ENCODE measurements around the gene RPL13. TPM values are rescaled to one million over a fixed set of nuclear protein-coding genes. Genes with fewer than 3 reads are reported as not detected.

The RPL13 gene
- total and polyA plus RNA-seq, 9 of the 15 experiments (the other 6 are each of a cell fraction or from before 2014, with no cell fraction given), result 227 to 6,042 (median 1,633) TPM

GRCh38 chr16:89575247-89576152, 15.0 kb downstream of the RPL13 start, which contains the start of gene CPNE7 (continued):
- TF ChIP-seq, protein P1, sequence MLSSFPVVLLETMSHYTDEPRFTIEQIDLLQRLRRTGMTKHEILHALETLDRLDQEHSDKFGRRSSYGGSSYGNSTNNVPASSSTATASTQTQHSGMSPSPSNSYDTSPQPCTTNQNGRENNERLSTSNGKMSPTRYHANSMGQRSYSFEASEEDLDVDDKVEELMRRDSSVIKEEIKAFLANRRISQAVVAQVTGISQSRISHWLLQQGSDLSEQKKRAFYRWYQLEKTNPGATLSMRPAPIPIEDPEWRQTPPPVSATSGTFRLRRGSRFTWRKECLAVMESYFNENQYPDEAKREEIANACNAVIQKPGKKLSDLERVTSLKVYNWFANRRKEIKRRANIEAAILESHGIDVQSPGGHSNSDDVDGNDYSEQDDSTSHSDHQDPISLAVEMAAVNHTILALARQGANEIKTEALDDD (IDR thresholded peaks at IDR 0.05), result no peak
- no peak for TF ChIP-seq MYNN (IDR thresholded peaks at IDR 0.05)
- no peak for TF ChIP-seq MYNN (CRISPR knock-in tag; IDR thresholded peaks at IDR 0.05)
- peak; percentile 71 for TF ChIP-seq RB1 (IDR thresholded peaks at IDR 0.05; ENCODE audit: low read depth)
- peak; percentile 22; the same call in 1 of the 2 replicates for TF ChIP-seq GABPB1 (CRISPR knock-in tag; IDR thresholded peaks at IDR 0.05)
- TF ChIP-seq MYC (IDR thresholded peaks at IDR 0.05; ENCODE audit: low read depth, low read length), result peak; percentile 78
- TF ChIP-seq MYC (CRISPR knock-in tag; IDR thresholded peaks at IDR 0.05; ENCODE audit: borderline replicate concordance, low read depth), result no peak
- no peak for TF ChIP-seq ZNF764 (CRISPR knock-in tag; IDR thresholded peaks at IDR 0.05; ENCODE audit: low read depth)
- TF ChIP-seq, protein P2, sequence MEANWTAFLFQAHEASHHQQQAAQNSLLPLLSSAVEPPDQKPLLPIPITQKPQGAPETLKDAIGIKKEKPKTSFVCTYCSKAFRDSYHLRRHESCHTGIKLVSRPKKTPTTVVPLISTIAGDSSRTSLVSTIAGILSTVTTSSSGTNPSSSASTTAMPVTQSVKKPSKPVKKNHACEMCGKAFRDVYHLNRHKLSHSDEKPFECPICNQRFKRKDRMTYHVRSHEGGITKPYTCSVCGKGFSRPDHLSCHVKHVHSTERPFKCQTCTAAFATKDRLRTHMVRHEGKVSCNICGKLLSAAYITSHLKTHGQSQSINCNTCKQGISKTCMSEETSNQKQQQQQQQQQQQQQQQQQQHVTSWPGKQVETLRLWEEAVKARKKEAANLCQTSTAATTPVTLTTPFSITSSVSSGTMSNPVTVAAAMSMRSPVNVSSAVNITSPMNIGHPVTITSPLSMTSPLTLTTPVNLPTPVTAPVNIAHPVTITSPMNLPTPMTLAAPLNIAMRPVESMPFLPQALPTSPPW (CRISPR knock-in tag; IDR thresholded peaks at IDR 0.05), result peak; percentile 7; the same call in 1 of the 2 replicates
- TF ChIP-seq ZNF445 (CRISPR knock-in tag; IDR thresholded peaks at IDR 0.05; ENCODE audit: low read depth), result no peak
- no peak for TF ChIP-seq ZNF133 (CRISPR knock-in tag; IDR thresholded peaks at IDR 0.05)
- peak; percentile 61; the same call in 1 of the 2 replicates for TF ChIP-seq PHF8 (IDR thresholded peaks at IDR 0.05; ENCODE audit: borderline replicate concordance, low read length)
- TF ChIP-seq, protein P3, sequence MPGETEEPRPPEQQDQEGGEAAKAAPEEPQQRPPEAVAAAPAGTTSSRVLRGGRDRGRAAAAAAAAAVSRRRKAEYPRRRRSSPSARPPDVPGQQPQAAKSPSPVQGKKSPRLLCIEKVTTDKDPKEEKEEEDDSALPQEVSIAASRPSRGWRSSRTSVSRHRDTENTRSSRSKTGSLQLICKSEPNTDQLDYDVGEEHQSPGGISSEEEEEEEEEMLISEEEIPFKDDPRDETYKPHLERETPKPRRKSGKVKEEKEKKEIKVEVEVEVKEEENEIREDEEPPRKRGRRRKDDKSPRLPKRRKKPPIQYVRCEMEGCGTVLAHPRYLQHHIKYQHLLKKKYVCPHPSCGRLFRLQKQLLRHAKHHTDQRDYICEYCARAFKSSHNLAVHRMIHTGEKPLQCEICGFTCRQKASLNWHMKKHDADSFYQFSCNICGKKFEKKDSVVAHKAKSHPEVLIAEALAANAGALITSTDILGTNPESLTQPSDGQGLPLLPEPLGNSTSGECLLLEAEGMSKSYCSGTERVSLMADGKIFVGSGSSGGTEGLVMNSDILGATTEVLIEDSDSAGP (CRISPR knock-in tag; IDR thresholded peaks at IDR 0.05), result no peak
- no peak for TF ChIP-seq PTTG1 (tag; IDR thresholded peaks at IDR 0.05; ENCODE audit: low read depth)
- TF ChIP-seq HOMEZ (CRISPR knock-in tag; IDR thresholded peaks at IDR 0.05), result no peak
- no peak for TF ChIP-seq TCF7L2 (IDR thresholded peaks at IDR 0.05; ENCODE audit: low read depth, low read length)
- no peak for TF ChIP-seq MEF2A (IDR thresholded peaks at IDR 0.05; ENCODE audit: control insufficient read depth, low read depth, low read length)
- TF ChIP-seq POLR2G (IDR thresholded peaks at IDR 0.05; ENCODE audit: low read depth, low read length), result peak; percentile 74
- no peak for TF ChIP-seq HIVEP1 (CRISPR knock-in tag; IDR thresholded peaks at IDR 0.05)
- TF ChIP-seq NFE2L1 (tag; IDR thresholded peaks at IDR 0.05; ENCODE audit: borderline replicate concordance, low read depth), result no peak
- no peak for TF ChIP-seq IFI16 (CRISPR knock-in tag; IDR thresholded peaks at IDR 0.05)
